HG02759 (cell line): ENCODE results near the gene RNF17.

Experiments
- ATAC-seq: cut with Tn5 transposase; IDR thresholded peaks from one replicate; pipeline ENCODE4 v1.9.1; 2021; ENCODE audit warnings: mild to moderate bottlenecking, moderate library complexity; ENCODE audit not compliant: unreplicated experiment

The RNF17 gene

GRCh38 chr13:24851546-24851945, 87.6 kb downstream of the RNF17 start:
- ATAC-seq, result no peak

- no peak for ATAC-seq
Measured at GRCh38 chr13:24854311-24854710, 90.3 kb downstream of the RNF17 start.

- no peak for ATAC-seq
Measured at GRCh38 chr13:24858953-24859352, 95.0 kb downstream of the RNF17 start.

GRCh38 chr13:24860770-24861169, 96.8 kb downstream of the RNF17 start:
- no peak for ATAC-seq

- ATAC-seq, result no peak
Measured at GRCh38 chr13:24861617-24862362, 97.8 kb downstream of the RNF17 start.

GRCh38 chr13:24863748-24864540, 100.0 kb downstream of the RNF17 start:
- no peak for ATAC-seq

- no peak for ATAC-seq
Measured at GRCh38 chr13:24864579-24864978, 100.6 kb downstream of the RNF17 start.

GRCh38 chr13:24865163-24865953, 101.4 kb downstream of the RNF17 start:
- ATAC-seq, result no peak

- no peak for ATAC-seq
Measured at GRCh38 chr13:24866488-24866887, 102.5 kb downstream of the RNF17 start.

GRCh38 chr13:24868874-24869273, 104.9 kb downstream of the RNF17 start:
- ATAC-seq, result no peak

- ATAC-seq, result no peak
Measured at GRCh38 chr13:24870380-24870760, 106.4 kb downstream of the RNF17 start.

GRCh38 chr13:24875566-24875965, 111.6 kb downstream of the RNF17 start:
- no peak for ATAC-seq

- no peak for ATAC-seq
Measured at GRCh38 chr13:24877531-24877930, 113.6 kb downstream of the RNF17 start.

- no peak for ATAC-seq
Measured at GRCh38 chr13:24878340-24878739, 114.4 kb downstream of the RNF17 start.

GRCh38 chr13:24882665-24883064, 118.7 kb downstream of the RNF17 start:
- ATAC-seq, result no peak

- peak; percentile 80 for ATAC-seq
Measured at GRCh38 chr13:24887759-24888158, 123.8 kb downstream of the RNF17 start.

GRCh38 chr13:24888291-24888931, 124.4 kb downstream of the RNF17 start:
- ATAC-seq, result peak; percentile 74

GRCh38 chr13:24890256-24890655, 126.3 kb downstream of the RNF17 start:
- no peak for ATAC-seq

GRCh38 chr13:24891476-24892108, 127.6 kb downstream of the RNF17 start:
- ATAC-seq, result no peak

GRCh38 chr13:24892829-24893228, 128.9 kb downstream of the RNF17 start:
- ATAC-seq, result no peak

- ATAC-seq, result no peak
Measured at GRCh38 chr13:24893863-24894262, 129.9 kb downstream of the RNF17 start.
